ENCODE results near the gene KIF26B.
"Not testable (repeated sequence)": the region's sequence is repeated elsewhere in the genome, so short reads cannot be mapped to it uniquely, and the experiment has no call there.

The KIF26B gene

DNA sequence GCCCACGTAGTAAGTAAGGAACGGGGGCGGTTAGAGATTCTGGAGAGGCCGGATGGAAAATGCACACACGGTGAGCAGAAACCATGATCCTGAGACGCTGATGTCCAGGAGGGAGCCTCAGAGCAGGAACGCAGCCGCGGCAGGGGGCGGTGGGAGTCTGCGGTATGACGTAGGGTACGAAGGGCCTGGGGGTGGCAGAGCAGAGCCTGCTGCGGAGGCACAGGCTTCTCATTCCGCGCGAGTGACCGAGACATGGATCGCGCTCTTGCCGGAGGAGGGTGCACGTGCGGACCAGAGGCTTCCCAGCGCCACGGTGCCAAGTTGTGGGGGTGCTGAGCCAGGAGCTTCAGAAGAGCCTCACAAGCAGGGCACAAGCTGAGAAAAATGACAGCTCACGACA is 176.2 kb downstream of the KIF26B start:
- DNase-seq = no peak

DNA sequence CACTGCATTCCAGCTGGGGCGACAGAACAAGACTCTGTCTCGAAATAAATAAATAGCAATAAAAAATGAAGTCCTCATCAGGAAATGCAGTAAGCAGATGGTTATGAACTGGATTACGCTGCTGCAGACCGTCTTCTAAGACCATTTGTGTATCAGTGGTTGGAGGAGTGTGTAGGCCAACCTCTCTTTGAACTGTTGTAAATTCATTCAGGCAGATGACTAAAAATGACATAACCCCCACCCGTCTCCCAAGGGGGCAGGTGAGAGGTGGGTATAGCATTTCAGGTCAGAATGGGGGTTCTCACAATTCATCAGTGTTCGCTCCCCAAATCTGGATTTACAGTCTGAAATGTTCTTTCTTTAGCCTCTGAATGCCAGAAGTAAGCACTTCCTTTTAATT is 177.3 kb downstream of the KIF26B start:
- no peak for DNase-seq

DNA sequence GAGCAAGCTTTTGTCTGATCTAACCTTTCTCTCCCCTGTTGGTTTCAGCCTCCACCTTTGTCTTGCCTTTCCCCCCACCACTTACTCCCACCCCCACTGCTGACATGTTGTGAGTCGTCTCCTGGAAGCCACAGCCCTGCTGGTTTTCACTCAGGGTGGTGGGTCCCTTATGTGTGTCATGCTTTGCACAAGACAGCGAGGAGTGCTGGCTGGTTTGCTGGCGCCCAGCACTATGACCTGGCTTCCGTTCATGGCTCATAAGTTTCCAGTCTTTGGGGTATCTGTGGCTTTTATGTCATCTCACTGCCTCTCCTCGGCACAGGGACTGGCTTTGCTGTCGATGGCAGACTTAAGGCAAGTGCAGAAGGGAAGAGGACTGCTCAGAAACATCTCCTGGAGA is 177.7 kb downstream of the KIF26B start:
- no peak for DNase-seq

DNA sequence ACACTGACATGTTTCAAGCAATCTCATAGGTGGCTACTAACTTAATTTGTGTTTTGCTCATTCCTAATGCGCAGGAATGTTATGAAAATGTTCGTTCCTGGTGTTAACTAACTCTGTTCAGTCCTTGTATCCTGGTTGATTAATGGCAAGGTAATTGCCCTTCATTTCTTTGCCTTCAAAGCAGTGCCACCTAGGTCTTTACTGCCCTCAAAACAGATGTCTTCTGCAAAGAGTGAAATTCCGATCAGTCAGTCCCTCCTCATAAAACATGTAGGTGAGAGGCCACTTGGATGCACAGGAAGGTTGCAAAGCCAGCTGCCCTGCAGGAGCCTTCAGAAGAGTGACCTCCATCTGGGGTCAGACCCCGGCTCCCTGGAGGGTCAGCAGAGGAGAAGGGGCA is 179.4 kb downstream of the KIF26B start:
- no peak for DNase-seq

DNA sequence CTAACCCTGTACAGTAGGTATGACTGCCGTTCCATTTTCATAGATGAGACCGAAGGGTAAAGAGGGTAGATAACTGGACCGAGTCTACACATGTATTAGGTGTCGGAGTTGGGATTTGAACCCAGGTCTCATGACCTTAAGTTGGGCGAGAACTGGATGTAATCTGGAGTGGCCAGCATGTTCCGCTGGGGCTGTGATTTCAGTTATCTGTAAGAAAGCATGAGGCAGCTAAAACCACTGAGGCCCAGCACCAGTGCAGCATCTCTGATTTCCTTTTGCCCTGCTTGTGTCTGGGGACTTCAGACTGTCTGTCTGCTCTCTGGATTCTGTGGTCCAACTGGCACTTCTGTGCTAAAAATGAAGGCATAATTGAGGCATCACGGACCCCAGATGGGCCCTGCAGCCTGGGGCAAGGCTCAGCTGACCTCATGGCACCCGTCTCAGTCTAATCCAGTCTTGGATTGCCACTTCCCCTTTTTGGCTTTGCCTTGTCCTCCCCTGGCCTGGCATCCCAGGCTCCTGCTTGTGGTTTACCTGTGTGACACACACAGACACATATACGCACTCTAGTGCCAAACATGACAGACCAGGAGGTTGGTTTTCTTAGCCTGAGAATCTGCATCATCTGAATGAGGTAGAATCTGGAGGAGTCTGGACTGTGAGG is 180.2 kb downstream of the KIF26B start:
- DNase-seq = no peak

DNA sequence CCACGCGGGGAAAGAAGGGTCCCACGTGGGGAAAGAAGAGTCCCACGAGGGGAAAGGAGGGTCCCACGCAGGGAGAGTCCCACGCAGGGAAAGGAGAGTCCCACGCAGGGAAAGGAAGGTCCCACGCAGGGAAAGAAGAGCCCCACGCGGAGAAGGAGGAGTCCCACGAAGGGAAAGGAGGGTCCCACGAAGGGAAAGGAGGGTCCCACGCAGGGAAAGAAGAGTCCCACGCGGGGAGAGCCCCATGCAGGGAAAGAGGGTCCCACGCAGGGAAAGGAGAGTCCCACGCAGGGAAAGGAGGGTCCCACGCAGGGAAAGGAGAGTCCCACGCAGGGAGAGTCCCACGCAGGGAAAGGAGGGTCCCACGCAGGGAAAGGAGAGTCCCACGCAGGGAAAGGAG is 180.9 kb downstream of the KIF26B start:
- not testable (repeated sequence) for DNase-seq

DNA sequence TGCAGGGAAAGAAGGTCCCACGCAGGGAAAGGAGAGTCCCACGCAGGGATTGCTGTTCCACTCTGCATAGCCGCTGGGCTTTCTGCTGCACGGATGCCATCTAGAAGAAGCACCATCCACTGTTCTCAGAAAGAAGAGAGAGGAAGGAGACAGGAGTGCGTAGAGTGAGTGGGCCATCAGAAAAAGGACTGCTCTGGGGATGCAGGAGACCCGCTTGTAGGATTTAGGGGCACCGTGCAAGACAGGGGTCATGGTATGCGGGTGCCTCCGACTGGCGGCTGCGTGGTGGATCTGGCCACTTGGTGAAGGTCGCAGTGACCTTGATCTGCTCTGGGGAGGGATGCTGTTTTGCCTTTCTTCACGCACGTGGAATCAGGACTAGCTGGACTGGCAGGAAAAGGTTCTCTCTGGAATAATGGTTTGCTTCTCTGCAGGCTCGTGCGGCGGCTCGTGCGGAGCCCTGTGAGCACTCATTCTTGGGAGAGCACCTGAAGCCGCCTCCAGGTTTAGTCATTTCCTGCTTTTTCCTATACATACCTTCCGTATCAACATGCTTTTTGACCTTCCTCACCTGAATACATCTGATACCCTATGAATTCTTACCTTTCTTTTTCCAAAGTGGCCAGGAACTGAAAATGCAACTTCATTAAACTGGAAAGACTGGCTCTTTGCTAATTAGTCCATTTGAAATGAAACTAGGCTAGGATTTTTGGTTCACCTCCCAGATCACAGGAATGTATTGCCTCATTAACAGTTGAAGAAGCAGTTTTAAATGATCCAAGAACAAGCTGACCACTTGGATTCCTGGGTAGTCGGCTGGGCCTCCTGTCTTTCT is 181.6 kb downstream of the KIF26B start:
- no peak for DNase-seq

DNA sequence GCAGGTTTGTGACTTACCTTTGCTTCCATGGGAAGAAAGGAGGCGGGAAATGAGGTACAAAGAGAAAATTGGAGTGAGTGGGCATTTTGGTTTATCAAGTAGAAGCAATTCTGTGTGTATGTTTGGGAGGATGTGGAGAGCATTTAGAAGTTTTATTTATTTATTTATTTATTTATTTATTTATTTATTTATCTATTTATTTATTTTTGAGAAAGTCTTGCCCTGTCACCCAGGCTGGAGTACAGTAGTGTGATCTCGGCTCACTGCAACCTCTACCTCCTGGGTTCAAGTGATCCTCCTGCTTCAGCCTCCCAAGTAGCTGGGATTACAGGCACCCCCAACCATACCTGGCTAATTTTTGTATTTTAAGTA is 182.2 kb downstream of the KIF26B start:
- not testable (repeated sequence) for DNase-seq

DNA sequence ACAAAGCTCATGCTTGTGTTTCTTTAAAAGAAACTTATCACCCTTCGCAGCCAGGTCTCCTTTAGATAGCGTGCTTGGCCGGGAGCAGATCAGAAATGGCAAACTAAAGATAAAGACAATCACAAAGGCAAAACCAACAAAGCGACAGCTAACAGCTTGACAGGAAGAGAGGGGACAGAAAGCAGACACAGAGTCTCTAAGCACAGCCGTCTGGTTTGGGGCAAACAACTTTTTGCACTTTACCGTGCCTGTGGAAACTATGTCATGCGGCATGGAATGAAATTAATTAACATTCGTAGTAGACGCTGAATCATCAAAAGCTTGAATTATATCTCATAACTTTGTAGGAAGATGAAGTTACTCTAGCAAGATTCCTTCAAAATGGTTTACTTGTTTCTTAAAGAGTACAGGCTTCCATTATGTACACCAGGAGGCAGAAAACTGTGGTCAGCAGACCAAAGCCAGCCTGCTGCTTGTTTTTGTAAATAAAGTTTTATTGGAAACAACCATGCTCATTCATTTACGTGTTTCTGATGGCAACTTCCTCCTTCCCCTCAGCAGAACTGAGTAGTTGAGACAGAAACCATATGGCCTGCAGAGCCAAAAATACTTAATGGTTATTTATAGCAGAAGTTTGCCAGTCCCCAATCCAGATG is 183.2 kb downstream of the KIF26B start:
- no peak for DNase-seq

DNA sequence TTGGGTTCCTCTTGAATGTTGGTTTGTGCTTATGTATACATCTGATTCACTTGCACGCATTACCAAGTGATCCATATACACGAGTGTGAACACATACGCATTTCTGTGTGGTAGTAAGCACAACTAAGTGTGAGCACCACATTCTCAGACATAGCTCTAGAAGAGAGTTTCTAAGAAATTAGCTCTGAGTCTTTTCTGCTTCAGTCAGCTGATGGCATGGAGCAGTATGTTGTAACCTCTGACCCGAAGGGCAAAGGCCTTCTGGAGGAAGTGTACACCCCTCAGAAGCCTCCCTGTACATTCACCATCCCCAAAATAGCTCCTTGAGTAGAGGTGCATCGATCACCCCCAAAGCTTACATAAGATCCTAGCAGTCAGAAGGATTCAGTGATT is 183.7 kb downstream of the KIF26B start:
- no peak for DNase-seq

DNA sequence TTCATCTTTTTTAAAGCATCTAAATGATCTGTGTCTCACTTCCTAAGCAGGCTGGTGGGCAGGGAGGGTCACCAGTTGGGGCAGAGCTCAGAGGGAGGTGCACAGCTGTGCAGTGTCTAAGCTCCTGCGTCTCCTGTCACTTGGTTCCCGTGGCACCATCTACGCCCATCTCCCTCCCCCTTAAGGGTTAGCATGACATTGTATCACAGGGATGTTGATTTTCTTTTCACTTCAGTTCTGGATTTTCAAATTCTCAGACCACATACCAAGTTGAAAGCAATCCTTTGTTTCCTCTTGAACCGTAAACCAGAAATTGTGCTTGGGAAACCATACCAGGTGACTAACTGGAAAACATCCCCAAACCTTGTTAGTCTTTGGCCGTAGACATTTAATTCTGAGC is 187.0 kb downstream of the KIF26B start:
- no peak for DNase-seq

DNA sequence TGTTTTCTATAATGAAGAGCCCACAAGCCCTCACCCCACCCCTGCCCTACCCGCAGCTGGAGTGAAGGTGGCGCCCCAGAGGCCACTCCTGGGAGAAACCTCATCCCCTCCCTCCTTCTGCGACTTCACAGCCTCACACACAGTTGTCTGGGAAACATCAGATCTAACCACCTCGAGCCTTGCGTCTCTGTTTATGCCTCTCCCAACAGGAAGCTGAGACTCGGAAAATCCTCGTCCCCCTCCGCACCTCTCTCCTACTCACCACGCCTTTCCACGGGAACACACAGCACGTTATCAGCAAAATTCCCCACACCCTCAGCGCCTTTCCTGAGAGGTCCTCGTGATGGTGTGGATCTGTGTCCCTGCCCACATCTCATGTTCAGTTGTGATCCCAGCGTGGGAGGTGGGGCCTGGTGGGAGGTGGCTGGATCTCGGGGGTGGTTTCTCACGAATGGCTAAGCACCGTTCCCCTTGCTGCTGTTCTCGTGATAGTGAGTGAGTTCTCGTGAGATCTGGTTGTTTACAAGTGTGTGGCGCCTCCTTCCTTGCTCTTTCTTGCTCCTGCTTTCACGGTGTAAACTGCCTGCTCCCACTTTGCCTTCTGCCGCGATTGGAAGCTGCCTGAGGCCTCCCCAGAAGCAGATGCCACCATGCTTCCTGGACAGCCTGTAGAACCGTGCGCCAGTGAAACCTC is 190.6 kb downstream of the KIF26B start:
- DNase-seq = no peak

DNA sequence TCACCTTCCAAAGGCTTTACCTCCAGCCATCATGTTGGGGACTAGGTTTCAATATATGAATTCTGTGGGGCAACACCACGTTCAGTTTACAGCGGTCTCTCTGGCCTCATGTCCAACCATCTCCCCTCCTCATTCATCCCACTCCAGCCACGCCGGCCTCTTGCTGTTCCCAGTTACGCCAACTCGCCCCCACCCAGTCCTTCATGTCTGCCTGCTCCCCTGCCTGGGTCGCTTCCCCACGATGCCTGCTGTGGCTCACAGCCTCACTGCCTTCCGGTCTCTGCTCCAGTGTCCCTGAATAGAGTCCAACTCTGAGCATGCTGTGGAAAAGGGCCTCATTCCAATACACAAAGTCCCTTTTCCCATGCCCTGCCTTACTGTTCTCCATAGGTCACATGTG is 193.8 kb downstream of the KIF26B start:
- no peak for DNase-seq

DNA sequence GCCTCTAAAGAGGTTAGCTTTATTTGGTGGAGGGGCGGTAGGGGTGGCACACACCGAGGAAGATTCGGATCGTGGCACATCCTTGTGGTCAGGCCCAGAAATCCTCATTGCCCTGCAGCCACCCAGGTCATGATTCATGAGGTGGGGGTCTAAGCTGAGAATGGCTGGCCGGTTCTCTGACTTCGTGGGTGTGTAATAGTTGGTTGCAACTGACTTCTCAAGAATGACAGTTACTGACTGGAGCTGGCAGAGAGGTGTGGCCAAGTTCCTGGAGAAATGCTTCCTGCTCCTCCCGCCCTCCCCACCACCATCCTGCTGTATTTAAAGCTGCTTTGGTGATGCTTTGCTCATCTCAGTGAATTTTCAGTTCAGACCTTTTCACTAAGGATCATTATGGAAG is 198.6 kb downstream of the KIF26B start:
- DNase-seq = no peak

DNA sequence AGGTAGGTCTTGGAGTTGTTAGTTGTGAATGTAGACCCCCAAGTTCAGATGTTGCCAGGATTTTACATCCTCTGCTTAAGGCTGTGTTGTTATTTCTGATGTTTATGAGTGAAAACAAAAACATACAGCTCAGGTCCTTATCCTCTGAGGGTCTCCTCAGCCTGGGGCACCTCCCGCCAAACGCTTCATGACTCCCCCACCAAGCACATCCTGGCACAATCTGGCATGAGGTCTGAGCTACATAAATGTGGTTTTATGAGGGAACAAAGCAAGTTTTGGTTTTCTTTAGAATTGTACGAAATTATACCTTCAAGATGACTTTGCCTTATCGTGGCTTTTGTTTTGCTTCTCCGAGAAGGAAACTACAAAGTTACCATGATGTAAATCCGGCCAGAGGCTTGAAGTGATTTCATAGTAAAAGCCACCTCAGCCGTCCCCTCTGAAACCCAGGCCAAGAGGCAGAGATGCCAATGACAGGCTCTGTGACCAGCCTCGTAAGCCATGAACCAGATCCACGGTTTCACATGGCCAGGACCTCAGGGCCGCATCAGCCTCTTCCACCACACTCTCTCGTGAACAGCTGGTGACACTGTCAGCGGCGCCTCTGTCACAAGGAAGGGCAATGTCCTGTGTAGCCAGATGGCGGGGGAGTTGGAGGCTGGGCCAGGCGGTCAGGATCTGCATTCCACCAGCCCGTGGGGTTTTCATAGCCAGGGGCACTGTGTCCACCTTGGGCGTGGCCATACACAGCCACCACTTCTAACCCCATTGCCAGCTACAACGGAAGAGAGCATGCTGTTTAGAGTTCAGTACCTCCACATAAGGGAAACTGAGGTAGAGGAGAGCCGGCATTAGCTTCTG is 199.4 kb downstream of the KIF26B start:
- no peak for DNase-seq

DNA sequence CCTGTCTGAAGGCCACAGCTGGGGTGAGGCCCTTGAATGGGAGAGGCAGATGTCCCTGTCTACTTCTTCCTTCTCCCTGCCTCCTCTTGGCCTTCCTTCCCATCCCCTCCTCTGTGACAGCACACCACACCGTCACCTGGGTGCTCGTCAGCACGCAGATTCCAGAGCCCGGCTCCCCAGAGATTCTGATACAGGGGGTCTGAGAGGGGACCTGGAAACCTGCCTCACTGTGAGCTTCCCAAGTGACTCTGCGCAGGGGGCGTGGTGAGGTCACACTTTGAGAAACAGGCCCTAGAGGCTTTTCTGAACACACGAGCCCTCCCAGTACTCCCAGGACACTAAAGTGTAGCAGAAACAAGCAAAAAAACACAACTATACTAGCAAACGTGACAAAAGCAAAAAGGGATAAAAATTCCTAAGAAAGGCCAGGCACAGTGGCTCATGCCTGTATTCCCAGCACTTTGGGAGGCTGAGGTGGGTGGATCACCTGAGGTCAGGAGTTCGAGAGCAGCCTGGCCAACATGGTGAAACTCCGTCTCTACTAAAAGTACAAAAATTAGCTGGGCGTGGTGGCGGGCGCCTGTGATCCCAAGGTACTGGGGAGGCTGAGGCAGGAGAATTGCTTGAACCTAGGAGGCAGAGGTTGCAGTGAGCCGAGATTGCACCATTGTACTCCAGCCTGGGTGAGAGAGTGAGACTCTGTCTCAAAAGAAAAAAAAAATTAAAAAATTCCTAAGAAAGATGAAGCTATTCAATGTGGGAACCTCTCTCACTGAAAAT is 201.3 kb downstream of the KIF26B start:
- DNase-seq = not testable (repeated sequence)

DNA sequence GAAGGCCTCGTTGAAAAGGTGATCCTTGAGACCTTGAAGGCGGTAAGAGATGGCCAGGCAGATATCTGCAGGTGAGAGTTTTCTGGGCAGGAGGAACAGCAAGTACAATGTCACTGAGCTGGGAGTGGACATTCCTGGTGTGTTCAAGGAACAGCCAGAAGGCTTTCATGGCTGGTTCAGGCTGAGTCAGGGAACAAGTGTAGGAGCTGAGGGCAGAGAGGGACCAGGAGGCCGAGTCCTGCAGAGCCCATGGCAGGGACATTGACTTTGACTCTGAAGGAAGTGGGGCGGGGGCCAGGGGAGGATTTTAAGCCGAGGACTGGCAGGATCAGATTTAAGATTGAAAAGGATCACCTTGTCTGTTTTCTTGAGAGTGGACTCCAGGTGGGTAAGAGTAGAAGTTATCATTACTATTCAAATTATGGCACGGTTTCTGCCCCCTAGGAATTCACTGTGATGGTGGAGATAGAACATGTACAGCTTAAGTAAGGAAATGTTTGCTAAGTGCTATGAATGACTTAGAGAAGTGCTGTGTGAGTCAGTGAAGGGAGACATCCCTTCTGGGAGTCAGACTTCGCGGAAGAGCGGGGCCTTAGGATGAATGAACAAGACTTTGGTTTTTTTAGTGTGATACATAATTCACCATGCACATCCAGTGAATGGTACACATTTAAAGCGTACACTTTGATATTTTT is 202.3 kb downstream of the KIF26B start:
- no peak for DNase-seq

DNA sequence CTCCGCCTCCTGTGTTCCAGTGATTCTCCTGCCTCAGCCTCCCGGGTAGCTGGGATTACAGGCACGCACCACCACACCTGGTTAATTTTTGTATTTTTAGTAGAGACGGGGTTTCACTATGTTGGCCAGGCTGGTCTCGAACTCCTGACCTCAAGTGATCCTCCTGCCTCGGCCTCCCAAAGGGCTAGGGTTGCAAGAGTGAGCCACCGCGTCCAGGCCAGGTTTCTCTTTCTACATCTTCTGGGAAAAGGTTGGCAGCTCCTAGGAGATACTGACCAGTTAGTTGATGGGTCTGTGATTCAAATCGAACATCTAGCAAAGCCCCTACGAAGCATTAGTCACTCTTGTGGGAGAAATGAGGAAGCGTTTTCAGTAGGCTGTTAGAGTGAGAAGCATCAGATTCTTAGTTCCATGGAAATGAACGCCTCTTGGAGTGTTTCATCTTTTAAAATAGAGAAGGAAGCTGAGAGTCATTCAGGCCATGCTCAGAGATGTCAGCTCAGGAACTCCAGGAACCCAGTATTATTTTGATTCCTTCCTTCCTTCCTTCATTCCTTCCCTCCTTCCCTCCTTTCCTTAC is 204.4 kb downstream of the KIF26B start:
- DNase-seq = not testable (repeated sequence)

DNA sequence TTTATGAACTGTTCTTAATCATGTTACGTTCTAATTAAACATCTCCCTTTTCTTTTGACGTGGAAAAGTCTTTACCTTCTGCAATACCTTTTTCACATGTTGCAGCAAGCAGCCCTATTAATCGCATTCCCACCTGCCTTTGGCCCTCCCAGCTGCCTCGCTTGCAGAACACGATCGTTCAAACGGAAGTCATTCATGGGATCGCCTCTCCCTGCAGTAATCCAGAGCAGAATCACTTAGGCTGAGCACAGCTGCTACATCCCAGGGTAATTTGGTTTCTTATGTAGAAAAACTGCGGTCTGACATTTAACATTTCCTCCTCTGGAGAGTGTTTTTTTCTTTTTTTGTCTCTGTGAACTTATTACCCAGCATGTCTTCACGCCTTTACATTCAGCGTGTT is 206.3 kb downstream of the KIF26B start:
- peak; percentile 17 for DNase-seq

DNA sequence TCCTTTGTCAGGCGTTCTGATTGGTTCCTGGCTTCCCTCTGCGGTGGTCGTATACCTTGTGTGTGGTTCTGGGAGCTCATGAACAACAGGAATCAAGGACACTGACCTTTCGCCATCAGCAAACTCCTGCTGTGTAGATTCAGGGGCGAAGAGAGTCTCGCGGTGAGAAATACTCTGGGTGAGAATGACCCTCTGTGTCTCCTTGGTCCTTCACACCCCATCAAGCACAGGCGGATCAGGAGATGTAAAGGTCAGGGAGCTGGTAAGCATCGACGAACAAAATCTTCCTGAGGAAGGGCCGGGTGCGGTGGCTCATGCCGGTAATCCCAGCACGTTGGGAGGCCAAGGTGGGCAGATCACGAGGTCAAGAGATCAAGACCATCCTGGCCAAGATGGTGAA is 207.2 kb downstream of the KIF26B start:
- no peak for DNase-seq
